Measurements from ENCODE around the gene DNAL4.
A peak's percentile ranks its signal among the peaks of the same experiment; 100 is the strongest.

The DNAL4 gene

GRCh38 chr22:38735126-38735464, 58.8 kb downstream of the DNAL4 start:
- no peak for TF ChIP-seq CTCF (conservative IDR thresholded peaks at IDR 0.05; ENCODE audit: low read depth, low read length)
- no peaks in the 10 kb centered on the region for H3K79me2 ChIP-seq (ENCODE audit: insufficient read depth, low read depth)
- no peak overlapping the region for H3K4me3 ChIP-seq (IDR thresholded peaks at IDR 0.05; ENCODE audit: insufficient read depth, low read depth, low read length)
- no peaks in the 10 kb centered on the region for H3K36me3 ChIP-seq (ENCODE audit: insufficient read depth)
- no peak overlapping the region for H2AFZ ChIP-seq (ENCODE audit: low read depth)
- no peak overlapping the region for H3K27ac ChIP-seq
- H3K9ac ChIP-seq = no peak overlapping the region
- no peaks in the 10 kb centered on the region for H3K4me1 ChIP-seq (ENCODE audit: low read depth, poor library complexity, severe bottlenecking)
- no peaks in the 10 kb centered on the region for H4K20me1 ChIP-seq (ENCODE audit: insufficient read depth)
- no peaks in the 10 kb centered on the region for H3K27me3 ChIP-seq (ENCODE audit: insufficient read depth, low read depth)
- H3K4me2 ChIP-seq = no peak overlapping the region

DNA sequence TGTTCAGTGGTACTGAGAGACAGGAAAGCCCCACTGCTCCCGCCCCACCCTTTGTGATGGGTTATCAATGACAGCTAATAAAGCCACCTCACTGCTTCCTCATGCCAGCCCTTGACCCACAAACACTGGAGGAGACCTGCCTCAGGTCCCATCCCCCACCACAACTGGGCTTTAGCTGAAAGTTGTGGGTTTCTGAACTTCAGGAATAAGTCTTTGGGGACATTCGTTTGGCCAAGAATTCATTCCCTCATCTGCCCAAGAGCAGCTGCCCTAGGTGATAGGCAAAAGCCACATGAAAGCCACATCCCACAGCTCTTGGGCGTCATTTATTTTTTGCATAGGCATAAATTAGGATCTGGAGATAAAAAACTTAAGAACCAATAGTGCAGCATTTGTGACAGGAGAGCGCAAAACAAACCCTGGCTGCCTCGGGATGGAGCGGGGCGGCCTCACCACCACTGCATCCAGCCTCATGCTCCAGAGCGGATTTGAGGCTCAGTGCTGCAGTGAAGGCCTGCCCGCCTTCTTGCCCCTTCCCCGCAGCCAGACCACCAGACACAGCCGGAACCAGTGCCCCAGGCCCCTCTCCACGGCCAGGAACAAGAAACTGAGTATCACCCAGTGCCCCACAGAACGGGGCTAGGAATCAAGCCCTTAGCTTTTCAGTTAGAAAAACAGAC, 59.4 kb downstream of the DNAL4 start:
- Histone ChIP-seq H3K4me1 (ENCODE audit: low read depth, poor library complexity, severe bottlenecking) (no peaks in the 10 kb centered on the region), H3K4me2 (no peak overlapping the region), H3K4me3 (IDR thresholded peaks at IDR 0.05; ENCODE audit: insufficient read depth, low read depth, low read length) (no peak overlapping the region), H3K9ac (no peak overlapping the region), H3K36me3 (ENCODE audit: insufficient read depth) (no peaks in the 10 kb centered on the region), H3K27me3 (ENCODE audit: insufficient read depth, low read depth) (no peaks in the 10 kb centered on the region), H4K20me1 (ENCODE audit: insufficient read depth) (no peaks in the 10 kb centered on the region), H3K79me2 (ENCODE audit: insufficient read depth, low read depth) (no peaks in the 10 kb centered on the region), H2AFZ (ENCODE audit: low read depth) (no peak overlapping the region), H3K27ac (no peak overlapping the region)
- no peak for TF ChIP-seq CTCF (conservative IDR thresholded peaks at IDR 0.05; ENCODE audit: low read depth, low read length)

GRCh38 chr22:38733724-38734381, 60.1 kb downstream of the DNAL4 start:
- no peak; the same call in 1 of the 2 replicates for TF ChIP-seq CTCF (conservative IDR thresholded peaks at IDR 0.05; ENCODE audit: low read depth, low read length)
- Histone ChIP-seq H4K20me1 (ENCODE audit: insufficient read depth) (no peaks in the 10 kb centered on the region), H3K27ac (no peak overlapping the region), H2AFZ (ENCODE audit: low read depth) (no peak overlapping the region), H3K4me3 (IDR thresholded peaks at IDR 0.05; ENCODE audit: insufficient read depth, low read depth, low read length) (no peak overlapping the region), H3K79me2 (ENCODE audit: insufficient read depth, low read depth) (no peaks in the 10 kb centered on the region), H3K4me2 (no peak overlapping the region), H3K36me3 (ENCODE audit: insufficient read depth) (no peaks in the 10 kb centered on the region), H3K27me3 (ENCODE audit: insufficient read depth, low read depth) (no peaks in the 10 kb centered on the region), H3K9ac (no peak overlapping the region), H3K4me1 (ENCODE audit: low read depth, poor library complexity, severe bottlenecking) (no peaks in the 10 kb centered on the region)

- H3K4me3 ChIP-seq (IDR thresholded peaks at IDR 0.05; ENCODE audit: insufficient read depth, low read depth, low read length) = no peak overlapping the region
- no peaks in the 10 kb centered on the region for H4K20me1 ChIP-seq (ENCODE audit: insufficient read depth)
- H3K4me1 ChIP-seq (ENCODE audit: low read depth, poor library complexity, severe bottlenecking) = no peaks in the 10 kb centered on the region
- TF ChIP-seq CTCF (conservative IDR thresholded peaks at IDR 0.05; ENCODE audit: low read depth, low read length) = peak; percentile 83
- no peaks in the 10 kb centered on the region for H3K79me2 ChIP-seq (ENCODE audit: insufficient read depth, low read depth)
- H2AFZ ChIP-seq (ENCODE audit: low read depth) = no peak overlapping the region
- no peak overlapping the region for H3K4me2 ChIP-seq
- no peak overlapping the region for H3K9ac ChIP-seq
- no peaks in the 10 kb centered on the region for H3K27me3 ChIP-seq (ENCODE audit: insufficient read depth, low read depth)
- H3K36me3 ChIP-seq (ENCODE audit: insufficient read depth) = peaks cover under 1% of the 10 kb centered on the region; the same call in 1 of the 2 replicates
- no peak overlapping the region for H3K27ac ChIP-seq
These were observed 60.6 kb downstream of the DNAL4 start for GRCh38 chr22:38733329-38733723.
